HG03439 (cell line): ENCODE data around the gene EGLN2.
"Not testable (repeated sequence)": the region's sequence is repeated elsewhere in the genome, so short reads cannot be mapped to it uniquely, and the experiment has no call there.

Experiments
- ATAC-seq: cut with Tn5 transposase; IDR thresholded peaks from one replicate; pipeline ENCODE4 v1.9.1; 2021; ENCODE audit warnings: mild to moderate bottlenecking, moderate library complexity; ENCODE audit not compliant: unreplicated experiment

Gene EGLN2

GRCh38 chr19:40801426-40802299 is 2.7 kb downstream of the EGLN2 start:
- ATAC-seq, result no peak

GRCh38 chr19:40802300-40803169 is 3.5 kb downstream of the EGLN2 start:
- no peak for ATAC-seq

DNA sequence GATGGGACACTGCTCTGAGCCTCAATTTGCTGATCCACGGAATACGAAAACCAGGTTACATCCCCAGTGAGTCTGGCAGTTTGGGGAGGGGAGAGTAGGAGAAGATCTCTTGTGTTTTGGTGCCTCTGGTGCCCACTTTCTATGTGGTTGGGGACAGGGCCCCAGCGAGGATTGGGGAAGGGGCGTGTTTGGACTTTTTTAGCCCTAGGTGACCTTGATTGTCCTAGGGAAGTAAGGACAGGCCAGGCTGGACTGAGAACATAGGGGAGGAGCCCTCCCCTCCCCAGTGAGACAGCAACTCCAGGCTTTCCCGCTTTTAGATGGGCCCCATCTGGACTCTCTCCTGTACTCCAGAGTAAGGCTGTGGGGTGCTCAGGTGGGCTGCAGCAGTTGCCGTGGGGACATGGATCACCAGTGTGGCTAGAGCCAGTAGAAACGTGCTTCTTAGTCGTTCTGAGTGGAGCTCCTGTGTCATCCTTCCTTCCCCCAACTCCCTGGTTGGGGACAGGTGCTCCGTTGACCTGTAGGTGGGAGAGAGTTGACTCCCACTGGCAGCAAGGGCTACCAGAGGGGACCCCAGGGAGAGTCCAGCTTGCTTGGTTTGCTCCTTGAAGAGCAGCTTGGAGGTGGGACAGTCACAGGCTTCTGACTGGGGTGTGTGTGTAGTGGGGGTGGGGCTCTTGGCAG is 4.3 kb downstream of the EGLN2 start:
- ATAC-seq, result no peak

DNA sequence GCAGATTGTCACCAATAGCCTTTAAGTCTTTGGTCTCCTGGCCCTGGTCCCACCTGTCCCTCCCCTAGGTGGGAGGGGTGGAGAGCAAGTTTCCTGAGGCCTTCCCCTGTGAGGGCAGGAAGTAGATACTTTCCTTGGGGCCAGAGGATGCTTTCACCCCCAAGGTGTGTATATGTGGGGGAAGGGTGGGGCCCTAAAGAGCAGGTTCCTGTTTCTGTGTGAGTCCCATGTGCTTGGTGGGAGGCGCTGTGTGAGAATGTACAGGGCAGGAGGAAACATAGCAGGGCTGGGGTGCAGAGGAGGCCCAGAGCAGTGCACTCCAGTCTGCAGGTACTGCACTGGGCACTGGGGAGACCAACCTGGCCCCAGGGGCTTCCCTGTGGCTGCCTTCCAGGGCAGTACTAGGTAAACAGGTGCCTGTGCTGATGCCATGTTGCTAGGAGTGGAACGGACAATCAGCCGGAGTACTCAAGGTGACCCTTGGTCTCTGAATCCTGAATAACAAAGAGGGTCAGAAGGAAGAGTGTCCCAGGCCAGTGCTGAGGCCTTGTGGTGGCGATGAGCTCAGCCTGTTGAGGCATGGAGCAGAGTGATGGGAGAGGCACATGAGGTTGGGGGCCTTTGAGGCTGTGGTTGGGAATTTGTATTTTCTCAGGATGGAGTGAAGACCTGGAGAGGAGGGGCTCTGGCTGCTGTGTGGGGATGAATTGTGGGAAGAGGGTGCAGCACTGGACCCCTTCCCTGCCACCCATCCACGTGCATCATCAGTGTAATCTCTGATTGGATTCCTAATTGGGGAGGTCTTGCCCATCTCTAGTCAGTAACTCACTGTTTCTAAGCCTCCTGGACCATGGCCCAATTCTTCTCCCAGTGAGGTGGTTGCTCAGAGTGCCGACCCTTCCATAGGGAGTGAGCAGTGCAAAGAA is 5.1 kb downstream of the EGLN2 start:
- ATAC-seq, result no peak

DNA sequence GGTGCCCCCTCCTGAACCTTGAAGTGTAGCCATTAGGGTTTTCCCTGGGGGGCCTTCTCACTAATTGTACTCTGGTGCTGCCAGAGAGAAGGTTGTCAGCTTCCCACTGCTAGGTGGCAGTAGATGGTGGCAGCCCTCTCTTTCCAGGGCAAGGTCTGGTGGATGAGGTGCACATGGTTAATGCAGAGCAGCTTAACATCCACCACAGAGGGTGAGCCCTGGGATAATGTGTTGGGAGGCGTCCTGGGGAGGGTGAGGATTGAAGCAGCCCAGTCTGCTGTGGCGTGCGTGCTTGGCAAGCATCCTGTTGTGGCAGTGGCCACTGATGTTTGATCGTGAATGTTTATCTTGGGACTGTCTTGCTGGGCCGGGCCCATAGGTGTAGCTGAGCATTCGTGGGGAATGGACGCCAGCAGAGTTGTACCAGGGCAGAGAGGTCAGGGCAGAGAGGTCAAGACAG is 5.8 kb downstream of the EGLN2 start:
- ATAC-seq, result no peak

DNA sequence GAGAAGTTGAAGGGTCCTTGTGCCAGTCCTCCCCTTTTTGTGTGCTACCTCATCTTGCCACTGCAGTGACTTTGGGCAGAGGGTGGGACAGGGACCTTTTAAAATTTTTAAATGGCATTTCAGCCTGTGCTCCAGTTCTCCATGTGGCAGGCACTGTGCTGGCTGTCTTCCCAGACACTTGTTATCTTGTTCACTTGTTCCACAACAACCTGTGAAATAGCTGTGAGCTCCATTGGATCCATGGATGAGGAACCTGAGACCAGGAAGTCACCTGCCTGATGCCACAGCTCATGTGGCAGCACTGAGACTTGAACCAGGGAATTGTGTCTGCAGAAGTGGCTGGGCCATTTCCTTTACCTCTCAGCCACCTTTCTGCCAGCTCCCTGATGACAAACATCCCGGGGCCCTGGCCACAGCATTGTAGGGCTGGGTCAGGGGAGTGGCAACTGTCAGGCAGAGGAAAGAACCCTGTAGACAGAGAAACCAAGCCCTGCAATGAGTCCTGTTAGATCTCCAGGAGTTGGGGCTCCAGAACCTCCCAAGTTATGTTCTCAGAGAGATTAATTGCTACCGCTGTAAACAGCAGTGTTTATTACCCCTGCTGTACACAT is 6.4 kb downstream of the EGLN2 start:
- no peak for ATAC-seq

GRCh38 chr19:40806423-40807146 is 7.6 kb downstream of the EGLN2 start:
- ATAC-seq, result no peak

DNA sequence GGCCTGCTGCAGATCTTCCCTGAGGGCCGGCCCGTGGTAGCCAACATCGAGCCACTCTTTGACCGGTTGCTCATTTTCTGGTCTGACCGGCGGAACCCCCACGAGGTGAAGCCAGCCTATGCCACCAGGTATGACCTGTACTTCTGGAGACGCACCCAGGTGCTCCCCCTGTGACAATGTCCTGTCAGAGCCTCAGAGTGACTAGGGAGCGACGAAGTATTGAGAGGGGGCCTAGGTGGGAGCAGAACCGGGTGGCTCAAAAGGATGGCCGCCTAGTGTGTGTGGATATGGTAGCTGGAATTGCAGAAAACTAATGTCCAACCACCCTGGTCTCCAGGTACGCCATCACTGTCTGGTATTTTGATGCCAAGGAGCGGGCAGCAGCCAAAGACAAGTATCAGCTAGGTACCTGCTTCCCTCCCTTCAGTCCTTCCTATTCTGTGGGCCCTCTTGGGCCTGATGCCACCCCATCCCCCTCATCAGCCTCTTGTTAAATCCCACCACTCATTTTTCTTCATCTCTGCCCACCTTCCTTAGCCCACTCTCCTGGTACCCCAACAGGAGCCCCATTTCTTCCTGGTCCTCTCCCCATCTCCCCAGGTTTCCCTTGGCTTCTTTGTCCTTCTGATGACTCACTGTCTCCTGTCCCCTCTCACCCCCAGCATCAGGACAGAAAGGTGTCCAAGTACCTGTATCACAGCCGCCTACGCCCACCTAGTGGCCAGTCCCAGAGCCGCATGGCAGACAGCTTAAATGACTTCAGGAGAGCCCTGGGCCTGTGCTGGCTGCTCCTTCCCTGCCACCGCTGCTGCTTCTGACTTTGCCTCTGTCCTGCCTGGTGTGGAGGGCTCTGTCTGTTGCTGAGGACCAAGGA is 8.4 kb downstream of the EGLN2 start:
- ATAC-seq, result no peak

GRCh38 chr19:40808021-40808325 is 9.0 kb downstream of the EGLN2 start:
- ATAC-seq, result no peak

- no peak for ATAC-seq
Observed at GRCh38 chr19:40808497-40808896, 9.5 kb downstream of the EGLN2 start.

DNA sequence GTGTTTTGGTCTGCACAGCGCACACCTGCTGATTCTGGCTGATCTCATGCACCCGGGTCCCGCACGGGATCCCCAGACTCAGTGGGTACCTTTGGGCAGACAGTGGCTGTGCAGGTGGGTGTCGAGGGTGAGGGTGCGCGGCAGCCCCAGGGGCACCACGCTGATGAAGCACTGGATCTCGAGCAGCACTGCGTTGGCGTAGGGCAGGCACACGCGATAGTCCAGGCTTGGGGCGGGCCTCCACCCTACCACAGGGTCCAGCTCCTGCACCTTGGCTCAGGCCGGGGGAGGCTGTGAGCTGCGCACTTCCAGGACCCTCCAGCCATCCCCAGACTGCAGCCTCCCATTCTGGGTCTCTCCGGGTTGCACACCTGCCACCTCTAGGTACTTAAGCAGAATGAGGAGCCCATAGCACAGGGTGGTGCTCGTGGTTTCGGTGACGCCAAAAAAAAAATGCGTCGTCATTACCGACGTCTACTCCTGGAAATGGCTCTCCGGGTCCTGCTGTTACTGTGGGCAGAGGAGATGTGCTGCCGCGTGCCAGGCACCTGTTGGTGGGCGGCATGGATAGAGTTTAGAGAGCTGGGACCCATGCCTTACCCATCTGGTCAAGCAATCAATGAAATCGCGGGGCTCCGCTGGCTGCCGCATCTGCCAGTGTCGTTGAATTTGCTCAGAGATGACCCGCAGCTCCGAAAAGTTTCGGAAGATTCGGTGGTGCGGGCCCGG is 10.5 kb downstream of the EGLN2 start:
- no peak for ATAC-seq

DNA sequence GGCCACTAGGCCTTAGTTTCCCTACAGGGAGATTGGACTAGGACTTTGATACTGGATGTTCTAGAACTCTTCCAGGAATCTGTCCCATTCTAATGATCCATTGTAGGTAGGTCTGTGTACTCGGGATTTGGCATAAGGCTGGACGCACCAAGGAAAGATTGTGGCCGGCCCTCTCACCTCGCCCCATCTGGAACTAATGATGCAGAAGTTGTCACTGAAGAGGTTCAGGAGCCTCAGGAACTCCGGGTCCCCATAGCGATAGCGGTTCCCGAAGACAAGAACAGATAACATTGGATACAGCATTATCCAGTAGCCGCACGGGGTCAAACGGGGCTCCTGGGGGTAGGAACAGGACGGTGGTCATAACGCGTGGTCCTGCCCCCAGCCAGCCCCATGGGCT is 11.2 kb downstream of the EGLN2 start:
- ATAC-seq, result no peak

GRCh38 chr19:40810649-40811408 is 11.8 kb downstream of the EGLN2 start:
- ATAC-seq, result peak; percentile 53

- ATAC-seq, result no peak
Observed at GRCh38 chr19:40811478-40812341, 12.7 kb downstream of the EGLN2 start.

- not testable (repeated sequence) for ATAC-seq
Observed at GRCh38 chr19:40812571-40812970, 13.6 kb downstream of the EGLN2 start.

- no peak for ATAC-seq
Observed at GRCh38 chr19:40813182-40813581, 14.2 kb downstream of the EGLN2 start.
